ENCODE results near the gene SCAMP4. TPM values are rescaled to one million over a fixed set of nuclear protein-coding genes. Genes with fewer than 3 reads are reported as not detected.
A peak's percentile ranks its signal among the peaks of the same experiment; 100 is the strongest.

Gene SCAMP4
- total RNA-seq, 1 experiment from 2014 or later, result 69.0 TPM

GRCh38 chr19:1896508-1896907, 8.7 kb upstream of the SCAMP4 start:
- Histone ChIP-seq H3K14ac (ENCODE audit: insufficient read depth, low read length) (no peak overlapping the region), H3K27ac (ENCODE audit: insufficient read length, low read depth, low read length) (no peak overlapping the region), H4K91ac (ENCODE audit: insufficient read length, low read depth, low read length) (no peak overlapping the region), H2BK120ac (ENCODE audit: low read depth, low read length, poor library complexity, severe bottlenecking) (peak overlapping the region; percentile 28), H3K79me2 (ENCODE audit: insufficient read depth, low read length) (no peaks in the 10 kb centered on the region), H3K4ac (ENCODE audit: low read depth, low read length) (no peak overlapping the region), H3K23ac (ENCODE audit: insufficient read length, low read depth, low read length) (no peak overlapping the region), H3K56ac (ENCODE audit: insufficient read length, low read depth, low read length) (no peak overlapping the region), H3K4me1 (ENCODE audit: insufficient read depth, low read length) (no peaks in the 10 kb centered on the region), H3T11ph (ENCODE audit: low read length) (no peak overlapping the region), H2BK12ac (ENCODE audit: insufficient read length, low read depth, low read length) (no peak overlapping the region), H4K8ac (replicated peaks; ENCODE audit: insufficient read length, low read depth, low read length) (no peak overlapping the region), H3K9me3 (ENCODE audit: control insufficient read depth, low read depth, low read length) (no peaks in the 10 kb centered on the region), H2BK20ac (ENCODE audit: low read depth, low read length, poor library complexity, severe bottlenecking) (no peak overlapping the region), H2BK15ac (ENCODE audit: low read depth, low read length) (peak overlapping the region; percentile 24; the same call in 1 of the 2 replicates), H3K18ac (ENCODE audit: insufficient read length, low read depth, low read length) (no peak overlapping the region), H3K23me2 (ENCODE audit: insufficient read length, low read depth, low read length, poor library complexity, severe bottlenecking) (no peaks in the 10 kb centered on the region), H3K9ac (ENCODE audit: extremely low read depth, insufficient read length, low read length) (no peak overlapping the region), H4K5ac (ENCODE audit: insufficient read length, low read depth, low read length) (no peak overlapping the region), H3K4me2 (ENCODE audit: insufficient read depth, insufficient read length, low read length) (no peak overlapping the region), H2BK5ac (ENCODE audit: insufficient read length, low read length) (no peak overlapping the region), H2AFZ (ENCODE audit: low read length) (no peak overlapping the region), H4K20me1 (ENCODE audit: control insufficient read depth, insufficient read depth, insufficient read length) (no peaks in the 10 kb centered on the region), H3K27me3 (ENCODE audit: insufficient read depth, low read length) (no peaks in the 10 kb centered on the region), H2AK5ac (ENCODE audit: insufficient read length, low read length) (no peak overlapping the region), H3K79me1 (ENCODE audit: insufficient read depth, low read depth, low read length, poor library complexity, severe bottlenecking) (no peaks in the 10 kb centered on the region)
- Mint-ChIP-seq H3K4me1 (peaks cover 8 to 9% of the 10 kb centered on the region in 2 experiments), H3K27ac (no peak overlapping the region), H3K4me3 (no peak overlapping the region), H3K27me3 (ENCODE audit: low read depth) (peaks cover 14% of the 10 kb centered on the region), H3K36me3 (ENCODE audit: insufficient read depth in 1 of 3, low read depth in 3 of 3) (no peaks in the 10 kb centered on the region; a peak in 1 of 7 replicates), H3K9me3 (no peaks in the 10 kb centered on the region; a peak in 2 of 5 replicates)
- no peak for TF ChIP-seq CTCF (conservative IDR thresholded peaks at IDR 0.05)
- no peak for DNase-seq
- WGBS (ENCODE audit: extremely low coverage, insufficient read length, low lambda C conversion rate), result no CpG with 5 or more reads among the region's 13 CpGs

Data from H9 (cell line).